ENCODE measurements around the gene SMIM35.

The SMIM35 gene

GRCh38 chr11:118086913-118087768 lies at the start of gene SMIM35:
TSS of gene SMIM35 (minus strand) at chr11:118086963. CDS start at chr11:118086757, 206 bp downstream.
- Histone ChIP-seq H3K4me2 (ENCODE audit: low read length) (no peak within 1 kb of the TSS), H3K4me3 (ENCODE audit: low read length) (no peak within 1 kb of the TSS), H3K27me3 (ENCODE audit: low read depth, low read length) (no peaks in the 10 kb centered on the region), H3K36me3 (replicated peaks; ENCODE audit: low read depth, low read length) (peaks cover 4% of the 10 kb centered on the region), H3K9ac (ENCODE audit: low read length) (no peak within 1 kb of the TSS), H3K27ac (ENCODE audit: low read length) (no peak within 1 kb of the TSS), H2AFZ (ENCODE audit: low read depth, low read length) (no peak within 1 kb of the TSS), H4K20me1 (ENCODE audit: insufficient read depth, low read length) (no peaks in the 10 kb centered on the region), H3K4me1 (ENCODE audit: low read length) (no peaks in the 10 kb centered on the region), H3K79me2 (ENCODE audit: low read length) (no peaks in the 10 kb centered on the region), H3K9me3 (ENCODE audit: insufficient read depth, low read length) (peaks cover 16% of the 10 kb centered on the region; the same call in 1 of the 2 replicates)
- TF ChIP-seq, protein P1, sequence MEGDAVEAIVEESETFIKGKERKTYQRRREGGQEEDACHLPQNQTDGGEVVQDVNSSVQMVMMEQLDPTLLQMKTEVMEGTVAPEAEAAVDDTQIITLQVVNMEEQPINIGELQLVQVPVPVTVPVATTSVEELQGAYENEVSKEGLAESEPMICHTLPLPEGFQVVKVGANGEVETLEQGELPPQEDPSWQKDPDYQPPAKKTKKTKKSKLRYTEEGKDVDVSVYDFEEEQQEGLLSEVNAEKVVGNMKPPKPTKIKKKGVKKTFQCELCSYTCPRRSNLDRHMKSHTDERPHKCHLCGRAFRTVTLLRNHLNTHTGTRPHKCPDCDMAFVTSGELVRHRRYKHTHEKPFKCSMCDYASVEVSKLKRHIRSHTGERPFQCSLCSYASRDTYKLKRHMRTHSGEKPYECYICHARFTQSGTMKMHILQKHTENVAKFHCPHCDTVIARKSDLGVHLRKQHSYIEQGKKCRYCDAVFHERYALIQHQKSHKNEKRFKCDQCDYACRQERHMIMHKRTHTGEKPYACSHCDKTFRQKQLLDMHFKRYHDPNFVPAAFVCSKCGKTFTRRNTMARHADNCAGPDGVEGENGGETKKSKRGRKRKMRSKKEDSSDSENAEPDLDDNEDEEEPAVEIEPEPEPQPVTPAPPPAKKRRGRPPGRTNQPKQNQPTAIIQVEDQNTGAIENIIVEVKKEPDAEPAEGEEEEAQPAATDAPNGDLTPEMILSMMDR (IDR thresholded peaks at IDR 0.05; ENCODE audit: low read depth, low read length): no peak

GRCh38 chr11:118136341-118136740 lies 49.6 kb upstream of the SMIM35 start:
- H3K4me3 ChIP-seq (ENCODE audit: low read length): no peak overlapping the region
- no peaks in the 10 kb centered on the region for H3K79me2 ChIP-seq (ENCODE audit: low read length)
- H3K36me3 ChIP-seq (replicated peaks; ENCODE audit: low read depth, low read length): no peaks in the 10 kb centered on the region
- peaks cover 35% of the 10 kb centered on the region for H3K27me3 ChIP-seq (ENCODE audit: low read depth, low read length)
- H3K4me2 ChIP-seq (ENCODE audit: low read length): no peak overlapping the region
- no peaks in the 10 kb centered on the region for H3K9me3 ChIP-seq (ENCODE audit: insufficient read depth, low read length)
- no peak overlapping the region for H3K27ac ChIP-seq (ENCODE audit: low read length)
- H3K4me1 ChIP-seq (ENCODE audit: low read length): no peaks in the 10 kb centered on the region
- H4K20me1 ChIP-seq (ENCODE audit: insufficient read depth, low read length): no peaks in the 10 kb centered on the region
- TF ChIP-seq EZH2phosphoT487 (IDR thresholded peaks at IDR 0.05; ENCODE audit: low read depth): no peak
- TF ChIP-seq, protein P1 (IDR thresholded peaks at IDR 0.05; ENCODE audit: low read depth, low read length): no peak
- H2AFZ ChIP-seq (ENCODE audit: low read depth, low read length): no peak overlapping the region
- no peak overlapping the region for H3K9ac ChIP-seq (ENCODE audit: low read length)

GRCh38 chr11:118135796-118136165 lies 49.0 kb upstream of the SMIM35 start:
- Histone ChIP-seq H3K79me2 (ENCODE audit: low read length) (no peaks in the 10 kb centered on the region), H3K27ac (ENCODE audit: low read length) (no peak overlapping the region), H3K9ac (ENCODE audit: low read length) (no peak overlapping the region), H3K9me3 (ENCODE audit: insufficient read depth, low read length) (no peaks in the 10 kb centered on the region), H3K4me3 (ENCODE audit: low read length) (no peak overlapping the region), H3K27me3 (ENCODE audit: low read depth, low read length) (peaks cover 33% of the 10 kb centered on the region), H3K36me3 (replicated peaks; ENCODE audit: low read depth, low read length) (no peaks in the 10 kb centered on the region), H2AFZ (ENCODE audit: low read depth, low read length) (no peak overlapping the region), H4K20me1 (ENCODE audit: insufficient read depth, low read length) (no peaks in the 10 kb centered on the region), H3K4me1 (ENCODE audit: low read length) (no peaks in the 10 kb centered on the region), H3K4me2 (ENCODE audit: low read length) (no peak overlapping the region)
- TF ChIP-seq, protein P1 (IDR thresholded peaks at IDR 0.05; ENCODE audit: low read depth, low read length): no peak
- TF ChIP-seq EZH2phosphoT487 (IDR thresholded peaks at IDR 0.05; ENCODE audit: low read depth): no peak

DNA sequence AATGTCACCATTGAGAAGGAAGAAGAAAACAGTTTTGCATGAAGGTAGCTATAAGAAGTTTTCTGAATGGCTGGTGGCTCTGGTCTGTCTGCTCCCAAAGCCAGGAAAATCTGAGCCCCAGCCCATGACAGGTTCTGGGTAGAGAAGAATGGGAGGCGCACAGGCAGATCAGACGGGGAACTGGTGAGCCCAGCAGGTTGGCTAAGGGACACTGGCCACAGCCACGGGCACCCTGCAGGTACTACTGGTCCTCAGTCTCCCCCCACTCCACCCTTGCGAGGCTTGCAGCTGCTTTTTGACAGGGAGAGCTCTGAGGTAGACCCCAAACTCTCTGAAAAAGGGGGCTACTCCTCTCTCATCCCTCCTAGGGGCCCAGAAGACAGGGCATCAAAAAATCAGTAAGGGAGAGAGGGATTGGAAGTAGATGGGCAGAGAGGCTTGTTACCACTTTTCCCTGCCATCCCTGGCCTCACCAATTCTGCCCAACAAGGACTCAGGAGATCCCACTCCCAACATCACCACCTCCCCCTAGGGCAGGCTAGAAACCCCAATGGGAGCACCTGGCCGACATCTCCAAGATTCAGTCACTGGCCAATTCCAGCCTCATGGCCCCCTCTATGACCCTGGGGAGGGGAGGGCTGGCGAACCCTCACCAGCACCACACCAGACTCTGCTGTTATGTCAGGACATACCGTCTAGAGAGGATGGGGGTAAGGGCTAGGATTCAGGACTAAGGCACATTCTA lies 48.5 kb upstream of the SMIM35 start:
- no peaks in the 10 kb centered on the region for H3K36me3 ChIP-seq (replicated peaks; ENCODE audit: low read depth, low read length)
- H3K4me3 ChIP-seq (ENCODE audit: low read length): no peak overlapping the region
- no peaks in the 10 kb centered on the region for H3K9me3 ChIP-seq (ENCODE audit: insufficient read depth, low read length)
- H4K20me1 ChIP-seq (ENCODE audit: insufficient read depth, low read length): no peaks in the 10 kb centered on the region
- no peak overlapping the region for H3K9ac ChIP-seq (ENCODE audit: low read length)
- no peak overlapping the region for H3K4me2 ChIP-seq (ENCODE audit: low read length)
- no peaks in the 10 kb centered on the region for H3K4me1 ChIP-seq (ENCODE audit: low read length)
- H3K27me3 ChIP-seq (ENCODE audit: low read depth, low read length): peaks cover 27% of the 10 kb centered on the region
- TF ChIP-seq EZH2phosphoT487 (IDR thresholded peaks at IDR 0.05; ENCODE audit: low read depth): no peak
- TF ChIP-seq, protein P1 (IDR thresholded peaks at IDR 0.05; ENCODE audit: low read depth, low read length): no peak
- H3K79me2 ChIP-seq (ENCODE audit: low read length): no peaks in the 10 kb centered on the region
- no peak overlapping the region for H3K27ac ChIP-seq (ENCODE audit: low read length)
- H2AFZ ChIP-seq (ENCODE audit: low read depth, low read length): no peak overlapping the region
